Globus pallidus (tissue), 1 donor: ENCODE results near the gene SPATA31C1.
"Not testable (repeated sequence)": the region's sequence is repeated elsewhere in the genome, so short reads cannot be mapped to it uniquely, and the experiment has no call there.

Source experiments
- DNase-seq: peaks from one replicate; pipeline ENCODE4 v3.0.0-alpha.2; 2015; ENCODE audit warnings: low spot score

Gene SPATA31C1

GRCh38 chr9:87886933-87887505, 30.7 kb upstream of the SPATA31C1 start:
- no peak for DNase-seq

- DNase-seq: no peak
Observed at GRCh38 chr9:87887661-87888480, 29.9 kb upstream of the SPATA31C1 start.

GRCh38 chr9:87888501-87888900, 29.3 kb upstream of the SPATA31C1 start:
- DNase-seq: no peak

GRCh38 chr9:87889065-87889881, 28.5 kb upstream of the SPATA31C1 start:
- DNase-seq: no peak

- DNase-seq: no peak
Observed at GRCh38 chr9:87889882-87890252, 27.9 kb upstream of the SPATA31C1 start.

GRCh38 chr9:87890837-87891236, 26.9 kb upstream of the SPATA31C1 start:
- no peak for DNase-seq

- DNase-seq: no peak
Observed at GRCh38 chr9:87891754-87892153, 26.0 kb upstream of the SPATA31C1 start.

GRCh38 chr9:87892956-87893355, 24.8 kb upstream of the SPATA31C1 start:
- no peak for DNase-seq

GRCh38 chr9:87894998-87895625, 22.6 kb upstream of the SPATA31C1 start:
- DNase-seq: no peak

- DNase-seq: no peak
Observed at GRCh38 chr9:87896891-87897290, 20.9 kb upstream of the SPATA31C1 start.

GRCh38 chr9:87898151-87898550, 19.6 kb upstream of the SPATA31C1 start:
- DNase-seq: no peak

- not testable (repeated sequence) for DNase-seq
Observed at GRCh38 chr9:87902371-87902770, 15.4 kb upstream of the SPATA31C1 start.

- no peak for DNase-seq
Observed at GRCh38 chr9:87909310-87910041, 8.3 kb upstream of the SPATA31C1 start.

GRCh38 chr9:87910821-87911220, 6.9 kb upstream of the SPATA31C1 start:
- DNase-seq: no peak

GRCh38 chr9:87919013-87919412, 1.3 kb downstream of the SPATA31C1 start:
- not testable (repeated sequence) for DNase-seq

- DNase-seq: not testable (repeated sequence)
Observed at GRCh38 chr9:87921561-87921960, 3.8 kb downstream of the SPATA31C1 start.

- DNase-seq: not testable (repeated sequence)
Observed at GRCh38 chr9:87923012-87923411, 5.2 kb downstream of the SPATA31C1 start.

- not testable (repeated sequence) for DNase-seq
Observed at GRCh38 chr9:87924851-87925250, 7.1 kb downstream of the SPATA31C1 start.

- DNase-seq: not testable (repeated sequence)
Observed at GRCh38 chr9:87929152-87929551, 11.4 kb downstream of the SPATA31C1 start.

GRCh38 chr9:87934444-87934843, 16.7 kb downstream of the SPATA31C1 start:
- DNase-seq: not testable (repeated sequence)

GRCh38 chr9:87937352-87937751, 19.6 kb downstream of the SPATA31C1 start:
- not testable (repeated sequence) for DNase-seq
